Adrenal gland (tissue), 5 donors: ENCODE results near the gene PARD3B.

ENCODE experiments used
- CTCF ChIP-seq, 6 experiments: fragments of 450-650 bp in 4 of 6; fragments of 200-600 bp in 2 of 6; sonication (generic) in 1 of 6; IDR thresholded peaks; 1 replicate in 5 of 6; 2 replicates in 1 of 6; pipeline versions ENCODE4 v1.5.1 to v1.8.0; 2016 to 2021; ENCODE audit warnings: antibody characterized with exemption in 6 of 6, mild to moderate bottlenecking in 2 of 6, moderate library complexity in 1 of 6
- POLR2A ChIP-seq, 2 donors: fragments of 450-650 bp; IDR thresholded peaks; one replicate each; pipeline ENCODE4 v1.6.1; 2017; ENCODE audit warnings: antibody characterized with exemption in 2 of 2, mild to moderate bottlenecking in 2 of 2, moderate library complexity in 1 of 2
- donor health status: DM: no; HTN: no; CAD: no.

GRCh38 chr2:204944927-204945326, 399.7 kb downstream of the PARD3B start:
- TF ChIP-seq POLR2A (IDR thresholded peaks at IDR 0.05) (no peak), CTCF (IDR thresholded peaks at IDR 0.05) (no peak)
